K562 (cell line): ENCODE measurements around the gene RRAS. TPM values are rescaled to one million over a fixed set of nuclear protein-coding genes. Genes with fewer than 3 reads are reported as not detected.
A peak's percentile ranks its signal among the peaks of the same experiment; 100 is the strongest.

Experiments used
- CHD7 ChIP-seq: fragments of 200-600 bp; sonication (generic); IDR thresholded peaks from one replicate; pipeline ENCODE4 v1.6.1; 2012; ENCODE audit warnings: mild to moderate bottlenecking, low read depth, low read length, inconsistent platforms
- COPS2 ChIP-seq: fragments of 450-650 bp; conservative IDR thresholded peaks from 2 replicates; pipeline ENCODE4 v1.6.1; 2016; ENCODE audit warnings: mild to moderate bottlenecking, moderate library complexity
- E2F8 ChIP-seq: fragments of 450-650 bp; IDR thresholded peaks from 2 replicates; pipeline ENCODE4 v1.7.1; 2018; ENCODE audit warnings: mild to moderate bottlenecking, low read depth; ENCODE audit not compliant: partially characterized antibody
- GATA2 ChIP-seq: sonication (generic); formaldehyde crosslinking; IDR thresholded peaks from 2 replicates; pipeline ENCODE4 v1.4.0; 2020; ENCODE audit warnings: mild to moderate bottlenecking, missing genetic modification reagents
- HDGF ChIP-seq: fragments of 450-650 bp; IDR thresholded peaks from 2 replicates; pipeline ENCODE4 v1.6.1; 2016
- NBN ChIP-seq: fragments of 450-650 bp; IDR thresholded peaks from 2 replicates; pipeline ENCODE4 v1.6.1; 2016; ENCODE audit warnings: low read depth, mild to moderate bottlenecking
- POLR2A ChIP-seq: fragments of 450-650 bp; conservative IDR thresholded peaks from 2 replicates; pipeline ENCODE4 v1.6.1; 2016
- PTBP1 ChIP-seq: fragments of 200-400 bp; formaldehyde crosslinking; IDR thresholded peaks from 2 replicates; pipeline ENCODE4 v1.6.1; 2017; ENCODE audit warnings: low read depth, low read length
- TEAD1 ChIP-seq, 2 experiments: fragments of 450-650 bp in 1 of 2; sonication (generic) in 1 of 2; formaldehyde crosslinking; IDR thresholded peaks; 2 replicates each; pipeline versions ENCODE4 v1.4.0 to v1.8.0; 2020 to 2022; ENCODE audit warnings: mild to moderate bottlenecking in 2 of 2, missing genetic modification reagents in 1 of 2
- ZBTB17 ChIP-seq: fragments of 450-650 bp; formaldehyde crosslinking; IDR thresholded peaks from 2 replicates; pipeline ENCODE4 v1.4.0; 2020; ENCODE audit warnings: mild to moderate bottlenecking
- ZBTB7A ChIP-seq: IDR thresholded peaks from 2 replicates; pipeline ENCODE4 v1.6.1; 2011; ENCODE audit warnings: low read depth, mild to moderate bottlenecking, low read length, moderate library complexity, borderline replicate concordance; ENCODE audit not compliant: control insufficient read depth
- ZNF445 ChIP-seq: fragments of 250-450 bp; sonication (Bioruptor Pico); IDR thresholded peaks from 2 replicates; pipeline ENCODE4 v1.4.0; 2020; ENCODE audit warnings: low read depth, mild to moderate bottlenecking, moderate library complexity
- ZSCAN29 ChIP-seq: fragments of 450-650 bp; IDR thresholded peaks from 2 replicates; pipeline ENCODE4 v1.6.1; 2017
- ZZZ3 ChIP-seq: fragments of 450-650 bp; IDR thresholded peaks from 2 replicates; pipeline ENCODE4 v1.6.1; 2016; ENCODE audit warnings: antibody characterized with exemption, mild to moderate bottlenecking, moderate library complexity
- polyA plus RNA-seq, 8 experiments: library from polyadenylated mRNA; depleted of rRNA in 4 of 8; stranded (reverse) in 5 of 8; unstranded in 3 of 8; fragments of >200 nt; fragmentation: Nextera tagmentation in 2 of 8; fragmentation: Illumina TruSeq in 1 of 8; extraction: Ambion mirVana in 2 of 8; extraction: Trizol in 1 of 8; gene quantifications; 2 replicates each; pipeline versions ENCODE4 v1.2.1 to v1.2.3, GENCODE V29; 2011 to 2014; ENCODE audit warnings: inconsistent platforms in 1 of 8, missing spikeins in 1 of 8
- total RNA-seq, 7 experiments: library from RNA; depleted of rRNA in 6 of 7; stranded (reverse); fragments of >200 nt in 6 of 7; fragmentation: Illumina TruSeq in 2 of 7; extraction: Trizol in 2 of 7; gene quantifications; 2 replicates each; pipeline versions ENCODE4 v1.2.1 to v1.2.3, GENCODE V29; 2011 to 2021; ENCODE audit warnings: low replicate concordance in 1 of 7

The RRAS gene
- total and polyA plus RNA-seq, 9 of the 15 experiments (the other 6 are each of a cell fraction or from before 2014, with no cell fraction given): 0.70 to 17.3 (median 8.2) TPM

- TF ChIP-seq CHD7 (no peak), TEAD1 (CRISPR knock-in tag; IDR thresholded peaks at IDR 0.05) (peak; percentile 8 to 59; a peak in 1 of 4 replicates), E2F8 (peak; percentile 30), ZBTB7A (no peak), HDGF (0 out of 2 replicates have a peak, but pooled peaks have one; percentile 54), ZNF445 (no peak), GATA2 (CRISPR knock-in tag) (no peak), PTBP1 (peak; percentile 91), ZZZ3 (no peak), POLR2A (peak; percentile 95), ZBTB17 (CRISPR knock-in tag) (no peak), ZSCAN29 (no peak), COPS2 (no peak), NBN (peak; percentile 86)
Measured at GRCh38 chr19:49676136-49676783, 36.3 kb upstream of the RRAS start (continued).
